Right lobe of liver (tissue), 6 donors: Measurements from ENCODE around the gene AUH. TPM values are rescaled to one million over a fixed set of nuclear protein-coding genes. Genes with fewer than 3 reads are reported as not detected.
A peak's percentile ranks its signal among the peaks of the same experiment; 100 is the strongest.

Experiments used
- ATAC-seq, 4 donors: fragments of 200-7000 bp; cut with Tn5 transposase; one replicate each; pipeline ENCODE4 v1.9.1; 2020; ENCODE audit warnings: mild to moderate bottlenecking in 4 of 4, moderate library complexity in 4 of 4
- DNase-seq, 3 donors: peaks; one replicate each; pipeline ENCODE4 v3.0.0-alpha.2; 2020
- H3K27ac ChIP-seq, 3 donors: fragments of 200-600 bp; one replicate each; pipeline ENCODE4 v1.8.0; 2022
- H3K27me3 ChIP-seq, 2 donors: fragments of 200-600 bp; one replicate each; pipeline ENCODE4 v1.8.0; 2022
- H3K36me3 ChIP-seq, 4 donors: fragments of 200-600 bp; sonication (generic) in 1 of 4; one replicate each; pipeline versions ENCODE4 v1.5.1 to v1.8.0; 2017 to 2022; ENCODE audit warnings: control low read depth in 1 of 4
- H3K4me1 ChIP-seq, 4 donors: fragments of 200-600 bp; sonication (generic) in 1 of 4; one replicate each; pipeline versions ENCODE4 v1.5.1 to v1.8.0; 2017 to 2022; ENCODE audit warnings: control low read depth in 1 of 4
- H3K4me3 ChIP-seq, 3 donors: fragments of 200-600 bp; one replicate each; pipeline ENCODE4 v1.8.0; 2022
- H3K9me3 ChIP-seq, 4 donors: fragments of 200-600 bp; sonication (generic) in 1 of 4; one replicate each; pipeline versions ENCODE4 v1.5.1 to v1.8.0; 2017 to 2022; ENCODE audit warnings: control low read depth in 1 of 4
- CTCF ChIP-seq, 4 donors: fragments of 200-600 bp in 3 of 4; fragments of 450-650 bp in 1 of 4; IDR thresholded peaks; one replicate each; pipeline versions ENCODE4 v1.5.1 to v1.8.0; 2016 to 2022; ENCODE audit warnings: antibody characterized with exemption in 4 of 4, mild to moderate bottlenecking in 2 of 4
- POLR2A ChIP-seq: fragments of 450-650 bp; IDR thresholded peaks from one replicate; pipeline ENCODE4 v1.6.1; 2017; ENCODE audit warnings: antibody characterized with exemption, mild to moderate bottlenecking
- WGBS: methylation state at CpG from one replicate; pipeline ENCODE4 v1.1.6; 2018; ENCODE audit warnings: low coverage, low lambda C conversion rate; ENCODE audit not compliant: insufficient coverage; ENCODE audit errors: missing lambda C conversion rate; 5-methylcytosine and 5-hydroxymethylcytosine counted together
- intact Hi-C, 2 donors: fragments of 100-400 bp; cut with DNase I; formaldehyde crosslinking; loops; one replicate each; pipeline versions ENCODE4 v1.11.2 to v1.14.1; 2022
- total RNA-seq, 6 experiments: library from RNA; depleted of rRNA in 2 of 6; stranded (reverse); fragments of >200 nt in 2 of 6; fragmentation: NEBNext Ultra II Directional in 3 of 6; extraction: Animal tissue kit (Norgen Biotek cat#: 25700) in 3 of 6; gene quantifications; one replicate each; pipeline versions ENCODE4 v1.1.0 to v1.2.4, GENCODE V29; 2016 to 2023
- donor health status: DM: no; HTN: yes; CAD: no.
- donor health status: DM: no; HTN: no; CAD: no.
- donor health status: DM: no; HTN: no; CAD: no.
- donor health status: DM: no; HTN: yes; CAD: no.
- donor health status: DM: no; HTN: yes; CAD: no.

AUH gene
- total RNA-seq, 6 experiments from 2014 or later, result 12.0 to 22.4 (median 18.4) TPM

- Histone ChIP-seq H3K27ac (no peak overlapping the region), H3K27me3 (no peaks in the 10 kb centered on the region), H3K9me3 (no peaks in the 10 kb centered on the region), H3K4me3 (no peak overlapping the region), H3K4me1 (peaks cover 0 to 9% (median 0%) of the 10 kb centered on the region in 4 donors), H3K36me3 (no peaks in the 10 kb centered on the region)
- DNase-seq (no peak), ATAC-seq (no peak)
- TF ChIP-seq POLR2A (no peak), CTCF (IDR thresholded peaks at IDR 0.05) (no peak)
- intact Hi-C loops, result no loop called here
- 86% methylated on average over 3 of the region's 4 CpGs for WGBS
Observed at GRCh38 chr9:91345978-91346377, 15.7 kb downstream of the AUH start.

GRCh38 chr9:91342575-91342974 is 19.1 kb downstream of the AUH start:
- ATAC-seq, result peak in 1 of 4 donors; percentile 58
- Histone ChIP-seq H3K36me3 (no peaks in the 10 kb centered on the region), H3K9me3 (no peaks in the 10 kb centered on the region), H3K27me3 (no peaks in the 10 kb centered on the region), H3K4me3 (no peak overlapping the region), H3K27ac (no peak overlapping the region), H3K4me1 (peaks cover 0 to 11% (median 0%) of the 10 kb centered on the region in 4 donors)
- no peak for TF ChIP-seq CTCF (IDR thresholded peaks at IDR 0.05)
- no peak for TF ChIP-seq POLR2A
- WGBS, result 53% methylated on average over 3 of the region's 3 CpGs
- no peak for DNase-seq
- intact Hi-C loops, result no loop called here

- Histone ChIP-seq H3K27me3 (no peaks in the 10 kb centered on the region), H3K36me3 (no peaks in the 10 kb centered on the region), H3K4me3 (no peak overlapping the region), H3K9me3 (no peaks in the 10 kb centered on the region), H3K27ac (no peak overlapping the region), H3K4me1 (peaks cover 0 to 7% (median 0%) of the 10 kb centered on the region in 4 donors)
- TF ChIP-seq POLR2A (no peak), CTCF (IDR thresholded peaks at IDR 0.05) (no peak)
- ATAC-seq (peak in 3 of 4 donors; percentile 26 to 46 (median 33)), DNase-seq (no peak)
- WGBS, result 53% methylated on average over 3 of the region's 3 CpGs
- intact Hi-C loops, result no loop called here
Observed at GRCh38 chr9:91341749-91342148, 20.0 kb downstream of the AUH start.

- DNase-seq, result no peak
- TF ChIP-seq CTCF (IDR thresholded peaks at IDR 0.05) (no peak), POLR2A (no peak)
- 50% methylated on average over 3 of the region's 3 CpGs for WGBS
- Histone ChIP-seq H3K36me3 (no peaks in the 10 kb centered on the region), H3K4me3 (no peak overlapping the region), H3K27ac (peak overlapping the region in 1 of 3 donors; percentile 39), H3K27me3 (no peaks in the 10 kb centered on the region), H3K9me3 (no peaks in the 10 kb centered on the region), H3K4me1 (peaks cover 0 to 7% (median 0%) of the 10 kb centered on the region in 4 donors)
- intact Hi-C loops, result no loop called here
- ATAC-seq, result peak; percentile 62 to 88 (median 72)
Observed at GRCh38 chr9:91341258-91341746, 20.4 kb downstream of the AUH start.
